ENCODE data around the gene CHRM4.

DNA sequence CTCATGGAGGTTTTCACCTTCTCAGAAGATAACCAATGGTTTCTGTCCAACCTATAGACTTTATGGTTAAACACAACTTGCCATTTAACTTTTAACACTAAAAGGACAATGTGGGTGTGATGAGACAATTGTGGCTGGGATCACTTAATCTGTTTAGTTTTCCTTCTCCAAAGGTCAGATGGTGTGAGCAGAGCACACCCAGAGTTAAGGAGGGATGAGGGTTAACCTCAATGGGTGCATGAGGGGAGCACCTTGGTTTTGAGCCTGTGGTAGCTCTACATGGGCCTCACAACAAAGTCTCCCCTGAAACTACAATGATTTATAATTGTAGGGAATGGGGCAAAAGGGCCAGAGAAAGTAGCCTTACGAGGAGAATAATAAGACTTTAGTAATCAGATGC is 28.9 kb upstream of the CHRM4 start:
- TF ChIP-seq SOX6 (IDR thresholded peaks at IDR 0.05): no peak
- TF ChIP-seq SOX6 (CRISPR knock-in tag; IDR thresholded peaks at IDR 0.05): no peak
- no peak for TF ChIP-seq EZH2 (conservative IDR thresholded peaks at IDR 0.05; ENCODE audit: low read depth, low read length)
- no peak for TF ChIP-seq ZNF224 (CRISPR knock-in tag; IDR thresholded peaks at IDR 0.05)
- TF ChIP-seq MAFK (conservative IDR thresholded peaks at IDR 0.05 in 1 of 2, IDR thresholded peaks at IDR 0.05 in 1 of 2; ENCODE audit: low read length in 2 of 2): no peak
- no peak for TF ChIP-seq NRL (CRISPR knock-in tag; IDR thresholded peaks at IDR 0.05; ENCODE audit: borderline replicate concordance)
- TF ChIP-seq, protein P1, sequence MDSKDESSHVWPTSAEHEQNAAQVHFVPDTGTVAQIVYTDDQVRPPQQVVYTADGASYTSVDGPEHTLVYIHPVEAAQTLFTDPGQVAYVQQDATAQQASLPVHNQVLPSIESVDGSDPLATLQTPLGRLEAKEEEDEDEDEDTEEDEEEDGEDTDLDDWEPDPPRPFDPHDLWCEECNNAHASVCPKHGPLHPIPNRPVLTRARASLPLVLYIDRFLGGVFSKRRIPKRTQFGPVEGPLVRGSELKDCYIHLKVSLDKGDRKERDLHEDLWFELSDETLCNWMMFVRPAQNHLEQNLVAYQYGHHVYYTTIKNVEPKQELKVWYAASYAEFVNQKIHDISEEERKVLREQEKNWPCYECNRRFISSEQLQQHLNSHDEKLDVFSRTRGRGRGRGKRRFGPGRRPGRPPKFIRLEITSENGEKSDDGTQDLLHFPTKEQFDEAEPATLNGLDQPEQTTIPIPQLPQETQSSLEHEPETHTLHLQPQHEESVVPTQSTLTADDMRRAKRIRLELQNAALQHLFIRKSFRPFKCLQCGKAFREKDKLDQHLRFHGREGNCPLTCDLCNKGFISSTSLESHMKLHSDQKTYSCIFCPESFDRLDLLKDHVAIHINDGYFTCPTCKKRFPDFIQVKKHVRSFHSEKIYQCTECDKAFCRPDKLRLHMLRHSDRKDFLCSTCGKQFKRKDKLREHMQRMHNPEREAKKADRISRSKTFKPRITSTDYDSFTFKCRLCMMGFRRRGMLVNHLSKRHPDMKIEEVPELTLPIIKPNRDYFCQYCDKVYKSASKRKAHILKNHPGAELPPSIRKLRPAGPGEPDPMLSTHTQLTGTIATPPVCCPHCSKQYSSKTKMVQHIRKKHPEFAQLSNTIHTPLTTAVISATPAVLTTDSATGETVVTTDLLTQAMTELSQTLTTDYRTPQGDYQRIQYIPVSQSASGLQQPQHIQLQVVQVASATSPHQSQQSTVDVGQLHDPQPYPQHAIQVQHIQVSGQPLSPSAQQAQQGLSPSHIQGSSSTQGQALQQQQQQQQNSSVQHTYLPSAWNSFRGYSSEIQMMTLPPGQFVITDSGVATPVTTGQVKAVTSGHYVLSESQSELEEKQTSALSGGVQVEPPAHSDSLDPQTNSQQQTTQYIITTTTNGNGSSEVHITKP (CRISPR knock-in tag; IDR thresholded peaks at IDR 0.05; ENCODE audit: low read depth): no peak
